Progenitor cell of endocrine pancreas (in vitro differentiated cells): ENCODE data around the gene FAM98C. TPM values are rescaled to one million over a fixed set of nuclear protein-coding genes. Genes with fewer than 3 reads are reported as not detected.

Source experiments
- DNase-seq: peaks from one replicate; pipeline ENCODE4 v3.0.0; 2021; ENCODE audit warnings: low spot score; ENCODE audit not compliant: unreplicated experiment
- H3K27ac Mint-ChIP-seq: 2 replicates; pipeline ENCODE4 v1.8.0; 2021; ENCODE audit warnings: mild to moderate bottlenecking, moderate library complexity, mixed read lengths
- H3K27me3 Mint-ChIP-seq: 2 replicates; pipeline ENCODE4 v1.8.0; 2021; ENCODE audit warnings: mixed read lengths
- H3K36me3 Mint-ChIP-seq: 2 replicates; pipeline ENCODE4 v1.8.0; 2022; ENCODE audit warnings: mixed read lengths; ENCODE audit not compliant: insufficient read depth
- H3K4me1 Mint-ChIP-seq: 2 replicates; pipeline ENCODE4 v1.8.0; 2021; ENCODE audit warnings: low read depth, mixed read lengths
- H3K4me3 Mint-ChIP-seq: 2 replicates; pipeline ENCODE4 v1.8.0; 2021; ENCODE audit warnings: low read depth, mild to moderate bottlenecking, moderate library complexity, mixed read lengths
- H3K9me3 Mint-ChIP-seq: 2 replicates; pipeline ENCODE4 v1.8.0; 2021; ENCODE audit warnings: low read depth, mixed read lengths
- total RNA-seq: library from RNA; stranded (reverse); gene quantifications from 2 replicates; pipeline ENCODE4 v1.2.1, GENCODE V29; 2021
- TF ChIP-seq, protein P1 (sequence below): fragments of 200-600 bp; sonication (generic); IDR thresholded peaks from one replicate; pipeline ENCODE4 v1.5.0; 2021; ENCODE audit warnings: antibody characterized with exemption, mild to moderate bottlenecking; ENCODE audit not compliant: unreplicated experiment

The FAM98C gene
- total RNA-seq, 1 donor from 2014 or later: 19.6 TPM

- Mint-ChIP-seq H3K27ac (no peak overlapping the region), H3K27me3 (peaks cover 17% of the 10 kb centered on the region), H3K4me1 (peaks cover 5% of the 10 kb centered on the region), H3K4me3 (no peak overlapping the region), H3K36me3 (peaks cover under 1% of the 10 kb centered on the region), H3K9me3 (no peaks in the 10 kb centered on the region)
- TF ChIP-seq, protein P1, sequence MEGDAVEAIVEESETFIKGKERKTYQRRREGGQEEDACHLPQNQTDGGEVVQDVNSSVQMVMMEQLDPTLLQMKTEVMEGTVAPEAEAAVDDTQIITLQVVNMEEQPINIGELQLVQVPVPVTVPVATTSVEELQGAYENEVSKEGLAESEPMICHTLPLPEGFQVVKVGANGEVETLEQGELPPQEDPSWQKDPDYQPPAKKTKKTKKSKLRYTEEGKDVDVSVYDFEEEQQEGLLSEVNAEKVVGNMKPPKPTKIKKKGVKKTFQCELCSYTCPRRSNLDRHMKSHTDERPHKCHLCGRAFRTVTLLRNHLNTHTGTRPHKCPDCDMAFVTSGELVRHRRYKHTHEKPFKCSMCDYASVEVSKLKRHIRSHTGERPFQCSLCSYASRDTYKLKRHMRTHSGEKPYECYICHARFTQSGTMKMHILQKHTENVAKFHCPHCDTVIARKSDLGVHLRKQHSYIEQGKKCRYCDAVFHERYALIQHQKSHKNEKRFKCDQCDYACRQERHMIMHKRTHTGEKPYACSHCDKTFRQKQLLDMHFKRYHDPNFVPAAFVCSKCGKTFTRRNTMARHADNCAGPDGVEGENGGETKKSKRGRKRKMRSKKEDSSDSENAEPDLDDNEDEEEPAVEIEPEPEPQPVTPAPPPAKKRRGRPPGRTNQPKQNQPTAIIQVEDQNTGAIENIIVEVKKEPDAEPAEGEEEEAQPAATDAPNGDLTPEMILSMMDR: no peak
- DNase-seq: no peak
Measured at GRCh38 chr19:38412961-38413360, 10.1 kb downstream of the FAM98C start.

- H3K27me3 Mint-ChIP-seq: peaks cover 17% of the 10 kb centered on the region
- no peak for DNase-seq
Measured at GRCh38 chr19:38413416-38413815, 10.5 kb downstream of the FAM98C start.

GRCh38 chr19:38417146-38417543 lies 14.3 kb downstream of the FAM98C start:
- Mint-ChIP-seq H3K4me3 (peak overlapping the region; percentile 70), H3K27ac (no peak overlapping the region), H3K36me3 (no peaks in the 10 kb centered on the region), H3K27me3 (peaks cover 44% of the 10 kb centered on the region), H3K4me1 (peaks cover 6% of the 10 kb centered on the region), H3K9me3 (no peaks in the 10 kb centered on the region)
- no peak for DNase-seq
- TF ChIP-seq, protein P1: no peak

More at GRCh38 chr19:38413416-38413815, 10.5 kb downstream of the FAM98C start:
- no peak overlapping the region for H3K27ac Mint-ChIP-seq
- H3K4me3 Mint-ChIP-seq: no peak overlapping the region
- H3K36me3 Mint-ChIP-seq: no peaks in the 10 kb centered on the region
- peaks cover 6% of the 10 kb centered on the region for H3K4me1 Mint-ChIP-seq
- H3K9me3 Mint-ChIP-seq: no peaks in the 10 kb centered on the region
- TF ChIP-seq, protein P1: no peak

GRCh38 chr19:38417544-38418506 lies 14.9 kb downstream of the FAM98C start:
- H3K4me3 Mint-ChIP-seq: peak overlapping the region; percentile 70
- peak; percentile 74 for DNase-seq
- no peaks in the 10 kb centered on the region for H3K36me3 Mint-ChIP-seq
- peaks cover 6% of the 10 kb centered on the region for H3K4me1 Mint-ChIP-seq
- no peaks in the 10 kb centered on the region for H3K9me3 Mint-ChIP-seq
- peaks cover 44% of the 10 kb centered on the region for H3K27me3 Mint-ChIP-seq
- TF ChIP-seq, protein P1: peak; percentile 19
- peak overlapping the region; percentile 93 for H3K27ac Mint-ChIP-seq

DNA sequence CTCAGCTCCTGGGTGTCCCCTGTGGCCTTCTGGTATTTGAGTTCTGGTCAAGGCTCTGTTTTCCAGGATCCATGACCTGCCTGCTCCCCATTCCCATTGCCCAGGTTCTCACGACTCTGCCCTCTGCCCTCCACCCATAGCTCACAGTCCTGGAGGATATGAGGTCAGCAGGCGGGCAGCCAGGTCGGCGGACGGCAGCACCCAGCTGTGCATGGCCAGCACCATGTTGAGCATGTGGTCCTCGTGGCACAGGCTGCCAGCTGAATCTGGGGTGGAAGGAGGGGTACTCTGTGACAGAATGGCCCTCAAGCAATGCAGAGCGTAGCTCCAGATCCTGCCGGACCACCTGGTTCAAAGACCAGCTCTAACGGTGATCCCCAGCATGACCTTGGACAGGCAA lies 18.0 kb downstream of the FAM98C start:
- DNase-seq: no peak
- no peak overlapping the region for H3K4me3 Mint-ChIP-seq
- no peaks in the 10 kb centered on the region for H3K36me3 Mint-ChIP-seq
- H3K9me3 Mint-ChIP-seq: no peaks in the 10 kb centered on the region
- TF ChIP-seq, protein P1: no peak
- peaks cover 44% of the 10 kb centered on the region for H3K27me3 Mint-ChIP-seq
- no peak overlapping the region for H3K27ac Mint-ChIP-seq
- peaks cover 6% of the 10 kb centered on the region for H3K4me1 Mint-ChIP-seq
